K562 (cell line): ENCODE data around the gene XCL1.

Experiments used
- CBX2 ChIP-seq: fragments of 200-600 bp; sonication (generic); IDR thresholded peaks from one replicate; pipeline ENCODE4 v1.6.1; 2012; ENCODE audit warnings: mild to moderate bottlenecking, low read length, inconsistent platforms; ENCODE audit not compliant: insufficient read depth, poor library complexity, severe bottlenecking
- CTBP1 ChIP-seq: fragments of 450-650 bp; IDR thresholded peaks from 2 replicates; pipeline ENCODE4 v1.6.1; 2016; ENCODE audit warnings: borderline replicate concordance
- ETV6 ChIP-seq, 3 experiments: fragments of 150-350 bp in 1 of 3; sonication (generic) in 1 of 3; formaldehyde crosslinking in 1 of 3; IDR thresholded peaks; 2 replicates each; pipeline versions ENCODE4 v1.6.1 to v1.8.0; 2014 to 2022; ENCODE audit warnings: borderline replicate concordance in 2 of 3, low read depth in 2 of 3, antibody characterized with exemption in 1 of 3, low read length in 1 of 3, mild to moderate bottlenecking in 1 of 3, missing genetic modification reagents in 1 of 3
- FIP1L1 ChIP-seq: fragments of 200-400 bp; formaldehyde crosslinking; IDR thresholded peaks from 2 replicates; pipeline ENCODE4 v1.6.1; 2018; ENCODE audit warnings: mild to moderate bottlenecking, low read depth, low read length; ENCODE audit not compliant: poor library complexity, severe bottlenecking
- FOSL1 ChIP-seq: fragments of 200-800 bp; sonication (Bioruptor generic); conservative IDR thresholded peaks from 2 replicates; pipeline ENCODE4 v1.6.1; 2016; ENCODE audit warnings: missing genetic modification characterization, missing compliant biosample characterization
- HNRNPLL ChIP-seq: fragments of 200-400 bp; formaldehyde crosslinking; IDR thresholded peaks from 2 replicates; pipeline ENCODE4 v1.6.1; 2017; ENCODE audit warnings: low read length, low read depth, mild to moderate bottlenecking; ENCODE audit not compliant: poor library complexity, severe bottlenecking
- KAT8 ChIP-seq: fragments of 450-650 bp; IDR thresholded peaks from 2 replicates; pipeline ENCODE4 v1.6.1; 2016; ENCODE audit warnings: low read depth, mild to moderate bottlenecking
- KDM4B ChIP-seq, 2 experiments: fragments of 450-650 bp in 1 of 2; sonication (generic) in 1 of 2; IDR thresholded peaks; 2 replicates each; pipeline ENCODE4 v1.6.1; 2016 to 2017; ENCODE audit warnings: borderline replicate concordance in 2 of 2, antibody characterized with exemption in 1 of 2, low read depth in 1 of 2, mild to moderate bottlenecking in 1 of 2
- MTA2 ChIP-seq: fragments of 450-650 bp; IDR thresholded peaks from 2 replicates; pipeline ENCODE4 v1.6.1; 2016; ENCODE audit warnings: low read depth
- PHB2 ChIP-seq: fragments of 450-650 bp; IDR thresholded peaks from 2 replicates; pipeline ENCODE4 v1.6.1; 2017; ENCODE audit warnings: low read depth
- SETDB1 ChIP-seq: IDR thresholded peaks from one replicate; pipeline ENCODE4 v1.6.1; 2012; ENCODE audit warnings: low read length, control low read depth, inconsistent platforms
- SP1 ChIP-seq: sonication (generic); formaldehyde crosslinking; IDR thresholded peaks from 2 replicates; pipeline ENCODE4 v1.8.1; 2022; ENCODE audit warnings: mild to moderate bottlenecking, missing genetic modification reagents
- TF ChIP-seq, protein P1 (sequence below): fragments of 200-600 bp; sonication (generic); IDR thresholded peaks from one replicate; pipeline ENCODE4 v1.6.1; 2012; ENCODE audit warnings: mild to moderate bottlenecking, low read depth, low read length, inconsistent platforms
- TF ChIP-seq, protein P2 (sequence below): conservative IDR thresholded peaks from 2 replicates; pipeline ENCODE4 v1.6.1; 2011; ENCODE audit warnings: low read depth, mild to moderate bottlenecking, low read length; ENCODE audit not compliant: control insufficient read depth

DNA sequence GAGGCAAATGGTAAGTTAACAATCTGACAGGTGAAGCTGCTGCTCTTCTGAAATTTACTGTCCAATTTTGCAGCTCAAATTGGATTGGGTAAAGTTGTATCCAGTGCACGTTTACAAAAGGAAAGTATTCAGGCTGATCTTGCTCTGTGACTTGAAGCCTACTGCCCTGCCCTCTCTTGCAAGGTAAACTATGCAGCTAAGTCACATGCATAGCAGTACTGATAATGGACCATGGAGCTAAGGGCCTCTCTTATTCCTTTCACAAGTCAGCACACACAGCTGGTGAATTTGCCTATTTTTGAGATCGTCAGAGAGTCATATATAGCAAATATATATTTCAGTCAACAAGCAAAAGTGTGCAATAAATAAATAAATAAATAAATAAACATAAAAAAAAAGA lies 23.2 kb downstream of the XCL1 start:
- no peak for TF ChIP-seq SP1
- TF ChIP-seq KAT8 = no peak
- TF ChIP-seq ETV6 (IDR thresholded peaks at IDR 0.05; ENCODE audit: borderline replicate concordance in 1 of 2, low read depth in 2 of 2, low read length in 1 of 2) = no peak
- TF ChIP-seq ETV6 (CRISPR knock-in tag; IDR thresholded peaks at IDR 0.05; ENCODE audit: borderline replicate concordance) = no peak
- TF ChIP-seq FIP1L1 = no peak
- no peak for TF ChIP-seq KDM4B (IDR thresholded peaks at IDR 0.05; ENCODE audit: borderline replicate concordance in 2 of 2, low read depth in 1 of 2)
- TF ChIP-seq MTA2 = no peak
- no peak for TF ChIP-seq SETDB1
- TF ChIP-seq PHB2 = no peak
- TF ChIP-seq, protein P1, sequence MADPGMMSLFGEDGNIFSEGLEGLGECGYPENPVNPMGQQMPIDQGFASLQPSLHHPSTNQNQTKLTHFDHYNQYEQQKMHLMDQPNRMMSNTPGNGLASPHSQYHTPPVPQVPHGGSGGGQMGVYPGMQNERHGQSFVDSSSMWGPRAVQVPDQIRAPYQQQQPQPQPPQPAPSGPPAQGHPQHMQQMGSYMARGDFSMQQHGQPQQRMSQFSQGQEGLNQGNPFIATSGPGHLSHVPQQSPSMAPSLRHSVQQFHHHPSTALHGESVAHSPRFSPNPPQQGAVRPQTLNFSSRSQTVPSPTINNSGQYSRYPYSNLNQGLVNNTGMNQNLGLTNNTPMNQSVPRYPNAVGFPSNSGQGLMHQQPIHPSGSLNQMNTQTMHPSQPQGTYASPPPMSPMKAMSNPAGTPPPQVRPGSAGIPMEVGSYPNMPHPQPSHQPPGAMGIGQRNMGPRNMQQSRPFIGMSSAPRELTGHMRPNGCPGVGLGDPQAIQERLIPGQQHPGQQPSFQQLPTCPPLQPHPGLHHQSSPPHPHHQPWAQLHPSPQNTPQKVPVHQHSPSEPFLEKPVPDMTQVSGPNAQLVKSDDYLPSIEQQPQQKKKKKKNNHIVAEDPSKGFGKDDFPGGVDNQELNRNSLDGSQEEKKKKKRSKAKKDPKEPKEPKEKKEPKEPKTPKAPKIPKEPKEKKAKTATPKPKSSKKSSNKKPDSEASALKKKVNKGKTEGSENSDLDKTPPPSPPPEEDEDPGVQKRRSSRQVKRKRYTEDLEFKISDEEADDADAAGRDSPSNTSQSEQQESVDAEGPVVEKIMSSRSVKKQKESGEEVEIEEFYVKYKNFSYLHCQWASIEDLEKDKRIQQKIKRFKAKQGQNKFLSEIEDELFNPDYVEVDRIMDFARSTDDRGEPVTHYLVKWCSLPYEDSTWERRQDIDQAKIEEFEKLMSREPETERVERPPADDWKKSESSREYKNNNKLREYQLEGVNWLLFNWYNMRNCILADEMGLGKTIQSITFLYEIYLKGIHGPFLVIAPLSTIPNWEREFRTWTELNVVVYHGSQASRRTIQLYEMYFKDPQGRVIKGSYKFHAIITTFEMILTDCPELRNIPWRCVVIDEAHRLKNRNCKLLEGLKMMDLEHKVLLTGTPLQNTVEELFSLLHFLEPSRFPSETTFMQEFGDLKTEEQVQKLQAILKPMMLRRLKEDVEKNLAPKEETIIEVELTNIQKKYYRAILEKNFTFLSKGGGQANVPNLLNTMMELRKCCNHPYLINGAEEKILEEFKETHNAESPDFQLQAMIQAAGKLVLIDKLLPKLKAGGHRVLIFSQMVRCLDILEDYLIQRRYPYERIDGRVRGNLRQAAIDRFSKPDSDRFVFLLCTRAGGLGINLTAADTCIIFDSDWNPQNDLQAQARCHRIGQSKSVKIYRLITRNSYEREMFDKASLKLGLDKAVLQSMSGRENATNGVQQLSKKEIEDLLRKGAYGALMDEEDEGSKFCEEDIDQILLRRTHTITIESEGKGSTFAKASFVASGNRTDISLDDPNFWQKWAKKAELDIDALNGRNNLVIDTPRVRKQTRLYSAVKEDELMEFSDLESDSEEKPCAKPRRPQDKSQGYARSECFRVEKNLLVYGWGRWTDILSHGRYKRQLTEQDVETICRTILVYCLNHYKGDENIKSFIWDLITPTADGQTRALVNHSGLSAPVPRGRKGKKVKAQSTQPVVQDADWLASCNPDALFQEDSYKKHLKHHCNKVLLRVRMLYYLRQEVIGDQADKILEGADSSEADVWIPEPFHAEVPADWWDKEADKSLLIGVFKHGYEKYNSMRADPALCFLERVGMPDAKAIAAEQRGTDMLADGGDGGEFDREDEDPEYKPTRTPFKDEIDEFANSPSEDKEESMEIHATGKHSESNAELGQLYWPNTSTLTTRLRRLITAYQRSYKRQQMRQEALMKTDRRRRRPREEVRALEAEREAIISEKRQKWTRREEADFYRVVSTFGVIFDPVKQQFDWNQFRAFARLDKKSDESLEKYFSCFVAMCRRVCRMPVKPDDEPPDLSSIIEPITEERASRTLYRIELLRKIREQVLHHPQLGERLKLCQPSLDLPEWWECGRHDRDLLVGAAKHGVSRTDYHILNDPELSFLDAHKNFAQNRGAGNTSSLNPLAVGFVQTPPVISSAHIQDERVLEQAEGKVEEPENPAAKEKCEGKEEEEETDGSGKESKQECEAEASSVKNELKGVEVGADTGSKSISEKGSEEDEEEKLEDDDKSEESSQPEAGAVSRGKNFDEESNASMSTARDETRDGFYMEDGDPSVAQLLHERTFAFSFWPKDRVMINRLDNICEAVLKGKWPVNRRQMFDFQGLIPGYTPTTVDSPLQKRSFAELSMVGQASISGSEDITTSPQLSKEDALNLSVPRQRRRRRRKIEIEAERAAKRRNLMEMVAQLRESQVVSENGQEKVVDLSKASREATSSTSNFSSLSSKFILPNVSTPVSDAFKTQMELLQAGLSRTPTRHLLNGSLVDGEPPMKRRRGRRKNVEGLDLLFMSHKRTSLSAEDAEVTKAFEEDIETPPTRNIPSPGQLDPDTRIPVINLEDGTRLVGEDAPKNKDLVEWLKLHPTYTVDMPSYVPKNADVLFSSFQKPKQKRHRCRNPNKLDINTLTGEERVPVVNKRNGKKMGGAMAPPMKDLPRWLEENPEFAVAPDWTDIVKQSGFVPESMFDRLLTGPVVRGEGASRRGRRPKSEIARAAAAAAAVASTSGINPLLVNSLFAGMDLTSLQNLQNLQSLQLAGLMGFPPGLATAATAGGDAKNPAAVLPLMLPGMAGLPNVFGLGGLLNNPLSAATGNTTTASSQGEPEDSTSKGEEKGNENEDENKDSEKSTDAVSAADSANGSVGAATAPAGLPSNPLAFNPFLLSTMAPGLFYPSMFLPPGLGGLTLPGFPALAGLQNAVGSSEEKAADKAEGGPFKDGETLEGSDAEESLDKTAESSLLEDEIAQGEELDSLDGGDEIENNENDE = no peak
- TF ChIP-seq CTBP1 = no peak
- TF ChIP-seq FOSL1 (tag) = no peak
- TF ChIP-seq, protein P2, sequence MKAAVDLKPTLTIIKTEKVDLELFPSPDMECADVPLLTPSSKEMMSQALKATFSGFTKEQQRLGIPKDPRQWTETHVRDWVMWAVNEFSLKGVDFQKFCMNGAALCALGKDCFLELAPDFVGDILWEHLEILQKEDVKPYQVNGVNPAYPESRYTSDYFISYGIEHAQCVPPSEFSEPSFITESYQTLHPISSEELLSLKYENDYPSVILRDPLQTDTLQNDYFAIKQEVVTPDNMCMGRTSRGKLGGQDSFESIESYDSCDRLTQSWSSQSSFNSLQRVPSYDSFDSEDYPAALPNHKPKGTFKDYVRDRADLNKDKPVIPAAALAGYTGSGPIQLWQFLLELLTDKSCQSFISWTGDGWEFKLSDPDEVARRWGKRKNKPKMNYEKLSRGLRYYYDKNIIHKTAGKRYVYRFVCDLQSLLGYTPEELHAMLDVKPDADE = no peak
- no peak for TF ChIP-seq HNRNPLL
- TF ChIP-seq CBX2 = no peak
